ENCODE measurements around the gene PIK3AP1.

The PIK3AP1 gene

DNA sequence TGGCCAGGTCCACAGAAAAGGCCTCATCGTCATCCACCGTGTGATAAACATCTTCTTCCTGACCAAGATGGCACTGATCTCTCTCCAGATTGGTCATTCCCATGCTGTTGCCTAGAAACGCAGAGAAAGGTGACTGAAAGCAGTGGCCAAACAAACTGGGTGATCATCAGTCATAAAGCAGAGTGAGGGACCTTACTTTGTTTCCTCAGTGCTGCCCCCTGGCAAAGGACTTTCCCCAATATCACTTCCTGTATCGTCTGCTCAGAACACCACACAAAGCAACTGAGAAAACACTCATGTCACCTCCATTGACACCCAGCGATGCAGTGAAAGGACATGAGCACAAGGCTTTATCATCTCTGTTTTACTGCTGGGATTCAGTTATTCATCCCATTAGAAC, 93.5 kb downstream of the PIK3AP1 start:
- Histone ChIP-seq H3K79me2 (ENCODE audit: insufficient read depth, low read length) (peaks cover 5% of the 10 kb centered on the region; the same call in 1 of the 2 replicates), H3F3A (ENCODE audit: insufficient read depth) (0 out of 2 replicates have a peak, but pooled peaks cover 2% of the 10 kb centered on the region), H3K4me2 (ENCODE audit: low read depth, low read length, poor library complexity, severe bottlenecking) (no peak overlapping the region), H3K27me3 (ENCODE audit: low read length) (no peaks in the 10 kb centered on the region), H3K9me3 (ENCODE audit: insufficient read depth, low read length) (no peaks in the 10 kb centered on the region), H3K9ac (ENCODE audit: low read length) (no peak overlapping the region), H3K27ac (ENCODE audit: low read depth, low read length) (no peak overlapping the region), H2AFZ (ENCODE audit: low read depth, low read length, severe bottlenecking) (no peak overlapping the region), H3K36me3 (ENCODE audit: low read length) (peaks cover 64% of the 10 kb centered on the region), H4K20me1 (ENCODE audit: low read depth, low read length) (no peaks in the 10 kb centered on the region; the same call in 1 of the 2 replicates), H3K9me2 (replicated peaks; ENCODE audit: insufficient read depth, low read length) (no peaks in the 10 kb centered on the region), H3K4me3 (ENCODE audit: insufficient read depth, low read length, poor library complexity, severe bottlenecking) (no peak overlapping the region)
- TF ChIP-seq EZH2phosphoT487 (conservative IDR thresholded peaks at IDR 0.05; ENCODE audit: low read length) = no peak

DNA sequence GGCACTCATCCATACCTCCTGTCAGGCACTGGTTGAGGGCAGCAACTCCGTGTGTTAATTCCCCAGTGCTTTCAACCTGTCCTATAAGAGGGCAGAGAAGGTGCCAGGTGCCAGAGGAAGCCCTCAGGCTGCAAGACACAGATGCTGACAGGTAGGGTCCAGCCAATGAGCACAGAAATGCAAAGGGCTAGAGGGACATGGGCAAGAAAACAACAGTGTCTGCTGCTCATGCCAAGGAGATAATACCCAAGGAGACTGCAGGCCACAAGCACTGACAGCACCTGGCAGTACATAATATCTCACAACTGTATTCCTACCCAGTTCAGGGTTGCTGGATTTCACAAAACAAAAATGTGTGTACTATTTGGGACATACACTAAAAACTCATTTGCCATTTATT, 95.1 kb downstream of the PIK3AP1 start:
- Histone ChIP-seq H2AFZ (ENCODE audit: low read depth, low read length, severe bottlenecking) (no peak overlapping the region), H3K27ac (ENCODE audit: low read depth, low read length) (no peak overlapping the region), H3K9me2 (replicated peaks; ENCODE audit: insufficient read depth, low read length) (no peaks in the 10 kb centered on the region), H4K20me1 (ENCODE audit: low read depth, low read length) (no peaks in the 10 kb centered on the region; the same call in 1 of the 2 replicates), H3K9me3 (ENCODE audit: insufficient read depth, low read length) (no peaks in the 10 kb centered on the region), H3K36me3 (ENCODE audit: low read length) (peaks cover 56% of the 10 kb centered on the region), H3K4me3 (ENCODE audit: insufficient read depth, low read length, poor library complexity, severe bottlenecking) (no peak overlapping the region), H3F3A (ENCODE audit: insufficient read depth) (0 out of 2 replicates have a peak, but pooled peaks cover under 1% of the 10 kb centered on the region), H3K9ac (ENCODE audit: low read length) (no peak overlapping the region), H3K4me2 (ENCODE audit: low read depth, low read length, poor library complexity, severe bottlenecking) (no peak overlapping the region), H3K79me2 (ENCODE audit: insufficient read depth, low read length) (peaks cover 12% of the 10 kb centered on the region; the same call in 1 of the 2 replicates), H3K27me3 (ENCODE audit: low read length) (no peaks in the 10 kb centered on the region)
- no peak for TF ChIP-seq EZH2phosphoT487 (conservative IDR thresholded peaks at IDR 0.05; ENCODE audit: low read length)
- TF ChIP-seq, protein P1, sequence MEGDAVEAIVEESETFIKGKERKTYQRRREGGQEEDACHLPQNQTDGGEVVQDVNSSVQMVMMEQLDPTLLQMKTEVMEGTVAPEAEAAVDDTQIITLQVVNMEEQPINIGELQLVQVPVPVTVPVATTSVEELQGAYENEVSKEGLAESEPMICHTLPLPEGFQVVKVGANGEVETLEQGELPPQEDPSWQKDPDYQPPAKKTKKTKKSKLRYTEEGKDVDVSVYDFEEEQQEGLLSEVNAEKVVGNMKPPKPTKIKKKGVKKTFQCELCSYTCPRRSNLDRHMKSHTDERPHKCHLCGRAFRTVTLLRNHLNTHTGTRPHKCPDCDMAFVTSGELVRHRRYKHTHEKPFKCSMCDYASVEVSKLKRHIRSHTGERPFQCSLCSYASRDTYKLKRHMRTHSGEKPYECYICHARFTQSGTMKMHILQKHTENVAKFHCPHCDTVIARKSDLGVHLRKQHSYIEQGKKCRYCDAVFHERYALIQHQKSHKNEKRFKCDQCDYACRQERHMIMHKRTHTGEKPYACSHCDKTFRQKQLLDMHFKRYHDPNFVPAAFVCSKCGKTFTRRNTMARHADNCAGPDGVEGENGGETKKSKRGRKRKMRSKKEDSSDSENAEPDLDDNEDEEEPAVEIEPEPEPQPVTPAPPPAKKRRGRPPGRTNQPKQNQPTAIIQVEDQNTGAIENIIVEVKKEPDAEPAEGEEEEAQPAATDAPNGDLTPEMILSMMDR (IDR thresholded peaks at IDR 0.05; ENCODE audit: insufficient read depth, low read length, poor library complexity, severe bottlenecking) = no peak

- no peaks in the 10 kb centered on the region for H3K27me3 ChIP-seq (ENCODE audit: low read length)
- H3F3A ChIP-seq (ENCODE audit: insufficient read depth) = no peaks in the 10 kb centered on the region
- H3K36me3 ChIP-seq (ENCODE audit: low read length) = peaks cover 40% of the 10 kb centered on the region; the same call in 1 of the 2 replicates
- H3K9ac ChIP-seq (ENCODE audit: low read length) = no peak overlapping the region
- H3K27ac ChIP-seq (ENCODE audit: low read depth, low read length) = no peak overlapping the region
- no peak overlapping the region for H3K4me2 ChIP-seq (ENCODE audit: low read depth, low read length, poor library complexity, severe bottlenecking)
- H3K9me2 ChIP-seq (replicated peaks; ENCODE audit: insufficient read depth, low read length) = no peaks in the 10 kb centered on the region
- no peaks in the 10 kb centered on the region for H3K9me3 ChIP-seq (ENCODE audit: insufficient read depth, low read length)
- no peaks in the 10 kb centered on the region for H4K20me1 ChIP-seq (ENCODE audit: low read depth, low read length)
- H2AFZ ChIP-seq (ENCODE audit: low read depth, low read length, severe bottlenecking) = no peak overlapping the region
- TF ChIP-seq EZH2phosphoT487 (conservative IDR thresholded peaks at IDR 0.05; ENCODE audit: low read length) = no peak
- TF ChIP-seq, protein P1 (IDR thresholded peaks at IDR 0.05; ENCODE audit: insufficient read depth, low read length, poor library complexity, severe bottlenecking) = no peak
- H3K4me3 ChIP-seq (ENCODE audit: insufficient read depth, low read length, poor library complexity, severe bottlenecking) = no peak overlapping the region
- 0 out of 2 replicates have a peak, but pooled peaks cover 8% of the 10 kb centered on the region for H3K79me2 ChIP-seq (ENCODE audit: insufficient read depth, low read length)
These were observed 98.1 kb downstream of the PIK3AP1 start for GRCh38 chr10:96622013-96622787.
